NCI-H2196 (cell line): ENCODE results near the gene GARNL3.

Experiments used
- DNase-seq: peaks from one replicate; lab custom pipeline; 2025; ENCODE audit not compliant: unreplicated experiment; lab: John Stamatoyannopoulos, UW

GARNL3 gene

DNA sequence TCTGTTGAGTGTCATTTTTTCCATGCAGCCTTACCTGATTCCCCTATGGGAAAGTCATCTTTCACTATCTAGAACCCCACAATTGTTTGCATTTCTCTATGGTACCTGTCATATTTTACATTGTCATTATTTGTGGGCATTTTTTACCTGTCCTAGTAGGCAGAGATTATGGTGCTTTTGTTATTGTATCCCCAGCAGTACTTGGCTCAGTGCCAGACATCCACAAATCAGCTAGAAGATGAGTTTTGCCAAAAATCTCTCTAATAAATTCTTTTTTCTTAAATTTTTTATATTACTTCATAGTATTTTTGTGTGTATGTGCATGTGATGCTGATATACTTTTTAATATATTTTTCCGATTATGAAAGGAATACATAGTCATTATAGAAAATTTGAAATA is 13.2 kb downstream of the GARNL3 start:
- DNase-seq = no peak

DNA sequence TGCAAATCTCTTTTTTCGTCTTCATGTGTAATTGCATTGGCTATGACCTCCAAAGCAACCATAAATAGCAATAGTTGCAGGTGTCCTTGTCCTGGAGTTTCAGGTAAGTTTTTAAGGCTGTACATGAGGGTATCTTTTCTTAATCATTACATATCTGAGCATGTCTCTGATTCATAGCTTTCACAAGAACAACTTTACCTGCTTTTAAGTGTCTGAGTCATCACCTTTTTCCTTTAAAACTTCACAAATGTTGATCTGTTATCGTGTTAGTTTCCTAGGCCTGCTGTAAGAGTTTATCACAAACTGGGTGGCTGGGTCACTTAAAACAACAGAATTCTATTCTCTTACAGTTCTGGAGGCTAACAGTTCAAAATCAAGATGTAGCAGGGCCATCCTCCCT is 13.8 kb downstream of the GARNL3 start:
- no peak for DNase-seq

DNA sequence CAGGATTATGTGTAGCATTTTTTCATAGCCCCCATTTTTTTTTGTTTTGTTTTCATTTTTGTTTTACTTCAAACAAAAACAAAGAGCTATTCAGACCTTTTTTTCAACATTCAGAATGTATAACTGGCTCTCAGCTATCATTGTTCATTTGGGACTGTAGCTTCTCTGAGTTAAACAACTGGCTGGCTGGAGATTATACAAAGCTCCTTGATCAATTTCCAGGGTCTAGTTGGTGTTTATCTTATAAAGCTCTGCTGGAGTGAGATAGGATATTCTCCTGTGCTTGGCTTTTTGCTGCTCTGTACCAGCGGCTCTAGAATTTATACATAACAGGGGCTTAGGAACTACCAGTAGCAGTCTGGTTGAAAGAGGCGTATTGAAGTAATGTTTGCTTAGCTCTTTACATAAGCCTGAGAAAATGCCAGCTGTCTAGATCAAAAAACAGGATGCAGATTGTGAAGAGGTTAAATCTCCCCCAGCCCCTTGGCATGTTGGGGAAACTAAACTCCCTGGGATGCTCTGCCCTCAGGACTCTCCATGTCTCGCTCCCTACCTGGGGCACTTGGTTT is 15.2 kb downstream of the GARNL3 start:
- no peak for DNase-seq

DNA sequence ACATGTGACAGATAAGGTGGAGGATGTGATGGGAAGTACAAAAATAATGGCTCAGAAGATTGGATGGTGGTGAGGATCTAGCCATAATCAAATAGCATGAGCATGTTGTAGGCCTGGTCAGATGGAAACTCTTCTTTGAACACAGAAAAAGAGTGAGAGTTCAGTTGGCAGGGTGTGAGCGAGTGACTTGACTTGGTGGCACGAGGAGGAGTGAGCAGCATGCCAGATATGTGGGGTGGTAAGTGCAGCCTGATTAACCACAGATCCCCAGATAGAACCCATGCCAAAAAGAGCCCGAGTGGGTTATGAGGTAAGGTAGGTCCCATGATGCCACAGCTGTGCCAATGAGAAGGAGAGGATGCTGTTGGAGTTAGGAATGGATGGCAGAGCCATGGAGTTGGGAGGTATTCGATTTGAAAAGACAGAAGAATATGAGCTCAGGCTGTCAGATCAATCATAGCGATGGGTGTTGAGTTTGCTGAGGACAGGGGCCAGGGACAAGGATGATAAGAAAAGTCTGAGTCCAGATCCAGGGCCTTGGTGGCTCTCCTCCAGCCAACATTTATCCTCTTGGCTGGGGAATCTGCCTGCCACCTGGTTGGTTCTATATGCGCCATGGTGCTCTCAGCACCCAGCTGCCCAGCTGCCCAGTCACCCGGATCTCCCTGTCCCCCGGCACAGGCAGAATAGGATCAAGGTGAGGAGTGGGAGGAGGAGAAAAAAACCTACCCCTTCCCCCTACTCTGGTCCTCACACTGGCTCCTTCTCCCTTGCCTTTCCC is 16.5 kb downstream of the GARNL3 start:
- DNase-seq = no peak

DNA sequence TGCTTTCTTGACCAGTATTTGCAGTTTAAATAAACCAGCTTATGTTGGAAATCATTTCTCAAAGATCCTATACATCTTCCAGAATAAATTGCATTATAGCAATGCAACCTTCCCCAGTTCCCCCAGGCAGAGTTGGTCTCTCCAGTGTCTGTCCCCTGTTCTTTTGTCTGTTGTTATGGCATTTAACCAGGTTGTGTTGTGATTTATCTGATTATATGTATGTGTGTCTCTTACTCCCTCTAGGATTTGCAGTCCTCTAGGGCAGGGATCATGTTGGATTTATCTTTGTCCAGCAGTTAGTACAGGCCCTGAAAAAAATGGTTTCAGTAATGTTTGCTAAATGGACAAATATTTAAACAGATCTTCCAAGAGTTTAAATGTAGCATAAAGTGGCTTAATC is 17.3 kb downstream of the GARNL3 start:
- no peak for DNase-seq

DNA sequence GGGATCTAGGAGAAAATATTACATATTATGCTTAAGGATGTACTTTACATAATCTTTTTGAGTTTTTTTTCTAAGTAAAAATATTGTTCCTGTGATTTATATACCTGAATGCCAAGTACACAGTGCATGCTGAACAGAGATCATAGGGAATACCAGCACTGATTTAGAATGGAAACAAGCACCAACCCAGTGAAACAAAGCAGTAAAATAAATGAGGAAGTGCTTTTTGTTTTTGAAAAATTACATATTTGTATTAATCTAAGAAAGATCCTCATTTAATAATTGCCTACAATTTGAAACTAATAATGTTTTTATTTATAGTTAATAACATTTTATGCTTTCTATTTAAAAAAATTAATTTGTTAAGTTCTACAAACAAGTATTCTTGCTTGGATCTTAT is 18.0 kb downstream of the GARNL3 start:
- DNase-seq = no peak

DNA sequence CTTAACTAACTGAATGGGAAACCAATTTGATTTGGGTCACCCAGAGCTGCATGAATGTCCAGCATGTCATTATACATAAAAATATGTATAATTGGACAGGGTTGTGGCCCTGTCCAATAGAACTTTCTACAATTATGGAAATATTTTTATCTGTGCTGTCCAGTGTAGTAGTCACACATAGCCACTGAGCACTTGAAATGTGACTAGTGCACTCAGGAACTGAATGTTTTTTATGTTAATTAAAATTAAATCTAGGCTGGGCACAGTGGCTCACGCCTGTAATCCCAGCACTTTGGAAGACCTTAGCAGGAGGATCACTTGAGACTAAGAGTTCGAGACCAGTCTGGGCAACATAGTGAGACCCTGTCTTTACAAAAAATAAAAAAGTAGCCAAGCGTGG is 18.6 kb downstream of the GARNL3 start:
- DNase-seq = no peak

DNA sequence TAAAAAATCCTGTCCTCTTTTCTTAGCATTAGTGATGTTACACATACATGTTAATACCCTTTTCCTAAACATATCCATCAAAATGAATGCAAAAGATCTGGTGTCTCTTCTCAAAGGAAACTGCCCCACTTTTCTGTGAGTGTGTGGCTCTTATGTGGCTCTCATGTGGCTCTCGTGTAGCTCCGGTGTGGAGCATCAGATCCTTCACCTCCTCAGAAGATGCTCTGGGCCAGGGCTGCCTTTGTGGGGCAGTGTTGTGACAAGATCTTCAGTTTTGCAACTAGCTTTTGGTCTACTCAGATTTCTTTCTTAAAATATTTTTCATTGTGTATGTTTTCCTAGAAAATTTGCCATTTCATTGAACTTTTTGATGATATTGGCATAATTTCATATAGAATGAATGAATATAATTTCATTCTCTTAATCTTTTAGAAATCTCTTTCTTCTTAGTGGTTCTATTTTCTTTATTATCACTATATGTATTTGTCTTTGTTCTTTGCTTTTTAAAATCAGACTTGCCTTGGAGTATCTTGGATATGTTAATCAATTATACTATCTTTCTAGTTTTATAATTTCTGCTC is 19.4 kb downstream of the GARNL3 start:
- no peak for DNase-seq

DNA sequence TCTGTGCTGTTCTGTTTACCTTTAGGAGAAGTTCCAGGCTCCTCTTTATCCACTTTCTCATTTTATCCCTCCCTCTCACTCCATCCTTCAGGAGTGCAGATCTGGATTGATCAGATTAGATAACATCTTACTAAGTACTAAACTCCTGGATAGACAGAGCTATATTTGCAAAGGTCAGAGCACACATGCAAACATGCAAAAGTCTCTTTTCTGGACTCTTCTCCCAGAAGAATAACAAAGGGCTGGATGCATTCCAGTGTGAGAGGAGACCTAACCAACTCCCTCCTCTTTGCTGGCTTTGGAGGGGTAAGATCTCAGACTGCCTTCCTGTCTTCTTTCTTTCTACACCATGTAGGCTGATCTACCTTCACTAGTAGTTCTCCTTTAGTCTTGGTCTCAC is 21.4 kb downstream of the GARNL3 start:
- no peak for DNase-seq

DNA sequence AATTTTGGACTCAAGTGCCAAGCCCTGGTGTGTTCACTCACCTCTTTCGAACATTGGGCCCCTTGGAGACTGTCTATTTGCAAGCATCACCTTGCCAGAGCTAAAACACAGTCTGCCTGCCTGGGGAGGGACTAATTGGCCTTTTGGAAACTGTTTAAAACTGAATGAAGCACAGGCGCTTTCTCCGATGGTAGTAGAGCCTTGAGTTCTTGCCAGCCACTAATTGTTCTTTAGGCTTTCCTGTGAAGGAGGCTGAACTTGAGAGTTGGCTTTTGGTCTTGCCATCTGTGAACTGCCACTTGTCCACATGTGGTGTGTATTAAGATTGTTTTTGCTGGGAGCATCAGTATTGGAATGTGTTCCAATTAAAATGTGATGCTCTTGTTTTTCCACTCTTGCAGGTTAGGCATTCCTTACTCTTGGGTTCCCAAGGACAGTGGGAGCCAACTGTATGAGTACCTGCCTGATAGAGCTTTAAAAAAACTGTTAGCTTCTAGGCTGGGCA is 26.0 kb downstream of the GARNL3 start:
- DNase-seq = no peak

DNA sequence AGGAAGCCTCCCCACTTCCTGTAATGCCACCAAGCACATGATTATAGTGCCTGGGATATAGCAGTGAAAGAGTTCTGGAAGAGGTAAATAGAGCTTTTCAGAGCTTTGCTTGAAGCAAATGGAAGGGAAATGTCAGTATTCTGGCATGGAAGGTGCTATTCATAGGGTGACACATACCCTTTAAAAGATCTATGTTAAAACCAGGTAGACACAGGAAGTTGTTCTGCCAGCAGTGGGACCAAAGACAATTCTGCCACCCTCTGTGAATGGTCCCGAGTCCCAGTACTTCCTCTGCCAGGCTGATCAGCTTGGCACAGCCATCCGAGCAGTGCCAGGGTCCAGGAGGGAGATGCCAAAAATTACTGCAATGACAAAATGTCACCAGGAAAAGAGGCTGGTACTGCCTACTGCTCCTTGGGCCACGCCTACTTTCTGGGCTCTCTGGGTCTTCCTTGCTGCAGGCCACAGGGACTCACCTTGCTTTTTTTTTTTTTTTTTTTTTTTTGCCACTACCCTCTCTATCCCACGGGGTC is 26.7 kb downstream of the GARNL3 start:
- DNase-seq = no peak

DNA sequence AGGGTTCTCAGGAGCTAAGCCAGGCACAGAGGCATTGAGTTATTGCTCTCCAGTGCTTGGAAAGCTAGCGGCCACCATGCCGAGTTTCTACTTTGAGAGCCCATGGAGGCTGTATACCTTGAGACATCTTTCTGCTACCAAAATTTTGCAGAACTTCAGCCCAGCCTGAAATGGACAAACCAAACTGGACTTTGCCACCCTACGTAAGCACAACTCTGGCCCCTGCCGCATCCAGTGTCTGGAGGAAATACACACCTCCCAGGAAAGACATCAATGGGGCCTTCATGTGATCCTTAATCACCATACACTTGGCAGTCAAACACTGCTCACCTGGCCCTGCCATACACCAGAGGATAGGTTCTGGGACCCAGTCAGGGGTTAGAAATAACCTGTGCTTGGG is 27.8 kb downstream of the GARNL3 start:
- DNase-seq = no peak

DNA sequence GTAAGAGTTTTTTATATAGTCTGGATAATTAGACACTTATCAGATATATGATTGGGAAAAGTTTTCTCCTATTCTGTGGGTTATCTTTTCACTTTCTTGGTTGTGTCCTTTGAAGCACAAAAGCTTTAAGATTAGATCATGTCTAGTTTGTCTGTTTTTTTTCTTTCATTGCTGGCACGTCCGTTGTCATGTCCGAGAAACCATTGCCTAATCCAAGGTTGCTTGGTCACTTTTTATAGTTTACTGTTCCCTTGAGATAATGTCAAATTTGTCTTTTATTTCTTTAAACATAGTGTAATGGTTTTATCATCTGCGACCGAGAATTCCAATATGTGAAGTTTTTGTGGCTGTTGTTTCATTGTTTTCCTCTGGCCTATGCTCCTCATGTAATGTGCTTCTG is 28.8 kb downstream of the GARNL3 start:
- no peak for DNase-seq

DNA sequence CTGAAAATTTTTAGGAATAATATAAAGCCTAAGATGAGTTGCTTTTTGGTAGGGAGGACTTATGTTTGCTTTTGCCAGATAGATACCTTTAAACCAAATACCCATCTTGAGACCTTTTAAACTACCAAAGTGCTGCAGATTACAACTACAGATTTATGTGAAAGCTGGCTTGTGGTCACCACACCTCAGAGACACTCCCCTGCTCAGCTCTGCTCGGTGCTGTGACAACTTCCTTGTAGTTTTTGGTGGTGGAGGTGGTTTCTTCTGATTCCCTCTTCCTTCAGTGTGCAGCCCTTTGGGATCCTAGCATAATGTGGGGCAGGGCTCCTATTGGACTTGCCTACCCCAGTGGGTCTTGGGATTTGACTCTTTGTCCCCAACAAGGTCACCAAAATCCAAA is 29.2 kb downstream of the GARNL3 start:
- DNase-seq = no peak

DNA sequence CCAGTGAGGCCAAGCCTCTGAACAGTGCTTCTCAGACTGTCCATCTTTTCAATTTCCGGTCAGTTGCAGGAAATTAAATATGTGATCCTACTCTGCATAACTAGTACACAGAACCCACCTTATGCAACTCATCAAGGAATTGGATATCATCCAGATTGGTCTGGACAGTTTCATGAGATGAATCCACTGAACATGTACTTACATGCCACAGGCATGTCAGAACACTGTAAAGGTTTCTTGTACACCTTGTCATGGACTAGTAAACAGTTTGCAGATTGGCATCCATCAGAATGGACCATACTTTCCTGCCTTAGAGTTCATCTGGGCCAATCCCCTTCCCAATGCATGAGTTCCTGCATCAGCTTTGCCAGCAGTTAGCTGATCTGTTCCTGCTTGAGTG is 30.4 kb downstream of the GARNL3 start:
- no peak for DNase-seq

DNA sequence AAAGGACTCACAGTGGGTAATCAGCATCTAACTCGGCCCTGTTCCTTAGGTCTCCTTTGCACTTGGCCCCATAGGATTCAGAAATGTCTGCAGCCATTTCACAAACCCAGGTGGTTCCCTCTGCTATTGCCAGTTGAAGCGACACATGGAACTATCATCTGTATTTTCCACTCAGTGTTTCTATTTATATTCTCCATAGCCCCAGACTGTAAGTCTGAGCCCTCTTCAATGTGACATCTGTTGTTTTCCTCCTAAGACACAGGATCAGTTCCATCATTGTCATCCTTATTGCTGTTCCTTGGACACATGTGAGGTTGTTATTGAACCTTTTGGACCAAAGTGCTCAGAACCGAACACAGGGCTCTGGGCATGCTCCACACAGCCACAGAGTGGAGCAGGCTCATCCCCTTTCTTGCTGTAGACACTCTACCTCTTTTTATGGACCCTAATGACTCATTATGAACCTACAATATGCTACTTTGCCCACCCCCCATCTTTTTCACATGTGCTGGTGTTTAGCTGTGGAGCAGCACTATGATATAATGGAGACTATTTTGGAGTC is 36.4 kb downstream of the GARNL3 start:
- DNase-seq = no peak

DNA sequence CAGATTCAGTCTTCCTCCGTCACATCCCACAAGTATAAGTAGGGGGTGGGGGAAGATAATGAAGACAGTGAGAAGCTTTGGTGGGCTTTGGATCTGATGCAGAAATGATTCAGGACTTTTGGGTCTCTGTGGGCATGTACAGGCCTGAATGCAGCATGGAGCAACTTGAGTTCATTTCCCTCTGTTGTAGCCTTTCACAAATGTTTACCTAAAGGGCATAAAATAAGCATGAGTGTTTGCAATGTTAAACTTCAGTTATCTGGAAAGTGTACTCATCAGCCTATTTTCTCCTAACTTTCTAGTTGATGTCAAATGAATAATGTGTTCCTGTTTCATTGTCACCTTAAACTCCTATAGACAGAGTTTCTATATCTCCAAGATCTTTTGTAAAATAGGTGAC is 39.3 kb downstream of the GARNL3 start:
- no peak for DNase-seq

DNA sequence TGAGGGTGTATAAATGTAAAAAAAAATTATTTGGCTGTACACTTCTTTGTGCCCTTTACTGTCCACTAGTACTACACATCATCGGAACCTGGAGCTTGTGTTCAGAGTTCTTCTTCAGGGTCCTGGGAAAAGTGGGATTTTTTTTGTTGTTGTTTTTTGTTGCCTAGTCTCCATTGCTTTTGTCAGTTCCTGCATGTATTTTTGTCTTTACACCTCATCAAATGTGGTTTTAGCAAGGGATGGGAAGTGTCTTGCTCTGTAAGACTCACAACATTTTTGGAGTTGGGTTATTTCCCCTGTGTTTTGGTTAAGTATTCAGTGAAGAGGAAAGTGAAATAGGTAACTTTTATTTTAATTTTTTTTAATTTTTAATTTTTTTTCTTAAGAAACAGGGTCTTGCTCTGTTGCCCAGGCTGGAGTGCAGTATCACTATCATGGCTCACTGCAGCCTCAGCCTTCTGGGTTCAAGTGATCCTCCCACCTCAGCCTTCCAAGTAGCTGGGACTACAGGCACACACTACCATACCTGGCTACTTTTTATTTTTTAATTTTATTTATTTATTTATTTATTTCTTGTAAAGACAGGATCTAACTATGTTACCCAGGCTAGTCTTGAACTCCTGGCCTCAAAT is 40.7 kb downstream of the GARNL3 start:
- DNase-seq = no peak

DNA sequence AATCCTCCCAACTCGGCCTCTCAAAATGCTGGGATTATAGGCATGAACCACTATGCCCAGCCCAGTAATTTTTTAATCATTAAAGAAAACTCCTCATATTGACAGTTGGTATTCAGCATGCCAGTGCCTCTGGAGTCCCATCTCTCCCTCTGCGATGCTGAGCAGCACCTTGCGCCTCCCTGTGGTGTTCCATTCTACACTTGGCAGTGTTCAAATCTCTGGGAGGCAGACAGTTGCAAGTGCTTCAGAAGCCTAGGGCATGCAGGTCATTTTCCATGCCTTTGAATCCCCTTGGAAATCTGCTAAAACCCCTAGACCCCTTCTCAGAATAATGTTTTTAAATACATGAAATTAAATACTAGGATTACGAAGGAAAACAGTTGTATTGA is 41.3 kb downstream of the GARNL3 start:
- DNase-seq = no peak

DNA sequence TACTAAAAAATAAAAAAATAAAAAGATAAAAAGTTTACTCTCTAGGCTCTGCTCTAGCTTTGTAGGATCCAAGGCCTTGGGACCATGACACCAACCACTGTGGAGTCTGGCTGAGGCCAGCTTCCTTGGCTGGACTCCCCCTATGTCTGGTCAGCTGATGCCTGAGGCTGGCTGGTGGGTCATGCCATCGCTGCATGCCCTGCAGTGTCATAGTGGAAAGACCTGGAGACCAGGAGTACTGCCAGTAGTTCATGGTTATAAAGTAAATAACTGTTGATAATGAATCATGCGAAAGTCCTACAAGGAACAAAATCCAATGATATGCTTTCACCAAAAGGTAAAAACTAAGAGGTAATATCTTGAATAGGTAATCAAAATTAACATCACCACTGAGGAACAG is 43.2 kb downstream of the GARNL3 start:
- no peak for DNase-seq

DNA sequence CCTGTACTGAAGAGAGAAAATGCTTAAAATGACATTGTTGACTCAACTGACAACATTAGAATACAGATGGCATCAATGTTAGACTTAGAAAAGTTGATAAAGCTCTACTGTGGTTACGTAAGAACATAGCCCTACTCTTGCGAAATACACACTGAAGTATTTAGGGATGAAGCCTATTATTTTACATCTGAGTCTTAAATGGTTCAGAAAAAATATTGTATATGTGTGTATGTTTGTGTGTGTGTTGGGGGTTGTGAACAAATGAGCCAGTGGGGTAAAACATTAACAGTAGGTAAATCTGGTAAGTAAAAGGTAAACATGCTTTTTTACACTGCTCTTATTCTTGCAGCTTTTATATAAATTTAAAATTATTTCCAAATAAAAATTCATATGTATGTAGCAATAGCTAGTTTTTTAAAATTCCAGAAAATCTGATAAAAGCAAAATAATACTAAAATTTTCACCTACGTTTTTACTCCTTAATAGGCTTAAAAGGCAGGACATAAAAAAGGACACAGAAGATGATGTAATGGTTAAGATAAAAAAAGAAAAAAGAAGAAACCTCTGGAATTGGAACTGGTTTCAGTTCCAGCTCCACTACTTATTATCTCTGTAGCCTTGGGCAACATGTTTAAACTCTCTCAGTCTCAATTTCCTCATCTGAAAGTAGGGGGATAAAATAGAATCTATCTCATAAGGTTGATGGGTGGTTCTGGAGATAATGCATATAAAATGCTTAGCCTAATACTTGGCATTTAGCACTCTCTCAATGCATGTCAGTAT is 44.3 kb downstream of the GARNL3 start:
- no peak for DNase-seq
